GM21447 (cell line): ENCODE results near the gene ZMYND19.
"Not testable (repeated sequence)": the region's sequence is repeated elsewhere in the genome, so short reads cannot be mapped to it uniquely, and the experiment has no call there.

ENCODE experiments used
- ATAC-seq: cut with Tn5 transposase; IDR thresholded peaks from one replicate; pipeline ENCODE4 v1.9.1; 2021; ENCODE audit not compliant: unreplicated experiment

ZMYND19 gene

DNA sequence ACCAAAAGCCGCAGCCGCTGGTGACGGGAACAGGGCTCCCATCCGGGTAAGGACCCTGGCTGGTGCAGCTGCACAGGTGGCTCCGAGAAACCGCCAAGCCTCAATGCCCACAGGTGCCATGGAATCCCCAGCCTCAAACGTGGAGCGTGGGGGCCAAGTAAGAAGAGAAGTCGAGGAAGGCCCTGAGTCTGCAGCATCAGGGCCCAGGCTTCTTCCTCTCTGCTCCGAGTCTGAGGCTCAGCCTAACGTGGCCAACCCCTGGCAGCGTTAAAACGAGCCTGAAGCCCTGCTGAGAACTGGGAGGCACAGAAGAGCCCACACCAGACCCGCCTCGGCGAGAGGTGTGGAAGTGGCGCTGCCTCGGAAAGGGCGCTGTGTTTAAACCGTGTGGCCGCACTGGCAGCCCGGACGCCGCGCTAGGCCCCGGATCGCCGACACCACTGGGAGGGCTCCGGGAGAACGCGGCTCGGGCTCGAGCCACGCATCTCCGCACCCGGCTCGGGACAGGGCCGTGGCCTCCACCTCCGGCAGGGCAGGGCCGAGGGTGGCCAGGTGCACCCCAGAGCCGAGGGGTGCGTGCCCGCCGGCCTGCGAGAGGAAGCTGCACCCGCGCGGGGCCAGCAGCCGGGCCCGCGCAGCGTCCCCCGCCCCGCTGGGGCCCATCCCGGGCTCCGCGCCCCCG, 730 bp downstream of the ZMYND19 start:
- ATAC-seq = peak; percentile 8

DNA sequence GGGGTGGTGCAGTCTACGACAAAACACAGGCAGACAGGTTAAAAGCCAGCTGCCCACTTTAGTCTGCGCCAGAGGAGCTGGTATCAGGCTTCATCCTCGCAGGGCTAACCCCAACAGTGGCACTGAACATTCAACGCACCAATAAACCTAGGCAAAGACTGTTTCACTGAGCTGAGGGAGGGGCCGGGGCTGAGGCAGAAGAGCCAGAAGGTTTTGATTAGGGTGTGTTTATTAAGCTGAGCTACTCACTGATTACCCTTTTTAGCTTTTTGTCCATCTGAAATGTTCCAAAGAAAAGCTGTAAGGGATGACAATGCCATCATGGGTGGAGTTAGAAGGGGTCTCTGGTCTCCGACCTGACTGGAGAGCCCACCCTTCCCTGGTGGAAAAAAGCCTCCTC, 1.4 kb downstream of the ZMYND19 start:
- ATAC-seq = no peak

DNA sequence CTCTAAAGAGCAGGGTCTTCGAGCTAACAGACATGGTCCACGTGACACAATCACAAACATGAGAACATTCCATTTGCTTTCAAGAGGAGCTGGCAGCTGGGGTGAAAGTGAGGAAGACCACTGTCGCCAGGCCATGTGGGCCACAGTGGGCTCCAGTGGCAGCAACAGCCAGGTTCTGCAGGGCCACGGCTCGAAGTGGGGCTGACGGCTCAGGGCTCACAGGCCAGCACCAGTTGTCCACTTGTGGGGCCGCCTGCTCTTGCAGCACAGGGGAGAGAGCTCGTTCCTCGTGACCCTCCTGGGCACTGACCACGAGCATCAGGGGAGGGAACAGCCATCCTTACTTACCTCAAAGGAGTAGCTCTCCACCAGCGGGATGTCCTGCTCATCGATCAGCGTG, 2.0 kb downstream of the ZMYND19 start:
- no peak for ATAC-seq

DNA sequence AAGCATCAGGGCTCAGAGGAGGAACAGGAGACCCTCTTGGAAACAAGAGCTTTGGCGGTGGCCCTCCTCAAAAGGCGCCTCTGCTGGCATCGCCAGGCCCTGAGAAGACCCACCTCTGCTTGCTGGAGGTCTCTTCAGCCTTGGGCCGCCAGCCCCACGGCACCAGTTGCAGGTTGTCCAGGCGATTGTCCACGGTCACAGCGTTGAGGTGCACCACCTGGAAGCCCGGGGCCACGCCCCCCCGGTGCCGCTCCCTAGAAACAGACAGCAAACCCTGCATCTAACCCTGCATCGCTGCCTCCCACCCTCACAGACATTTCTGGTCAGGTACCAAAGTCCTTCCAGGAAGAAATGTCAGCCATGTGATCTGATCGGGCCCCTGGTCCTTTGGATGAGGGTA, 3.5 kb downstream of the ZMYND19 start:
- ATAC-seq = no peak

DNA sequence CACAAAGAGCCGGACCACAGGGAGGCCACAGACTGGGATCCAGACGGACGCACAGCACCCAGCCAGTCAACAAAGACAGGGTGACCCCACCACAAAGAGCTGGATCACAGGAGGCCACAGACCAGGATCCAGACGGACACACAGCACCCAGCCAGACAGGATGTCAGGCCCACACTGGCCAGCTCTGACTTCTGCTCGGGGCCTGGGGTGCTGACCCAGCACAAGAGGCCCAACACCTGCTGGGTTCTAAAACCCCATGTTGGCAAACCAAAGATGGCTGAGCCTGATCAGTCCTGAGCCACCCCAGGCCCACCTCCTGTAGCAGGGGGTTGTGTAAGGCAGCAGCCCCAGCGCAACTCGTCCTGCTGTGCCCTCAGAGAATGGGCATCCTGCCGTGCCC, 6.4 kb downstream of the ZMYND19 start:
- ATAC-seq = no peak

DNA sequence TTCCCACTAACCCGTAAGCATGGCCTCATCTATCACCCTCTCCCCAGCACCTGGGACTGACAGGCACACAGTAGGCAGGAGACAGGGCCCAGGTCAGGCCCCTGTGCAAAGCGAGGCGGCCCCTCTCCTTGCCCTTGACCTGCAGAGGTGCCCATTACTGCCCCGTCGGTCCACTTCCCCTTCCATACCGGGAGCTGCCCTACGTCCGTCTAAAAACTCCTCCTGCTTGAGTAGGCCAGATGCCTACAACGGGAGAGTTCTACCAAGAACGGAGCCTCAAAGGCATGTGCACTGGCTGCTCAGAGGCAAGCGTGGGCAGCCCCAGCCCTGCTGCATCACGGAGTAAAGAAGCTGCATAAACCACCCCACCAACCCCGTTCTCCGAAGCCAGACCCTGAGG, 7.0 kb downstream of the ZMYND19 start:
- no peak for ATAC-seq

DNA sequence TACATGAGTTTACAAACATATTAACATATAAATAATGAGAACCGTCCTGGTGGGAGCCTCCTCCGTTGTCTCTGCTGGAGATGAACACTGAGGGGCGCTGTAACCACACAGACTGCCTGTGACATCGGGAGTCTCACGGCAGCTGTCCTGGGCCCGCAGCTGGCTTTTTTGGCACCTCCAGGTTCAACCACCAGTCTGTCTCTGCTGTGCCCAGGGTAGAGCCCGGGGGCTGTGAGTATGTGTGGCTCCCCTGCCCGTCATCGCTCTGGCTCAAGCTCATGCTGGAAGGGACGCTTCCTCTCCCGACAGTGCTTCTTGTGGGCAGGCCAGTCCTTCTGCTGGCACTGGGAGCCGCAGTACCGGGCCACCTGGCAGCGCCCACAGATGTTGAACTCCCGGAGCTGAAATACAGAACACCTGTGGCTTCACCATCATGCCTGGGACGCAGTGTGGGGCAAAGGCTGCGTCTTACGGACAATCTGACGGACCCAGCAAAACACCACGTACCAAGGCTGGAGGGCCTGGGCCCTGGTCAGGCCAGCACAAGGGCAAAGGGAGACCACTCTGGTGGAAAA, 7.9 kb downstream of the ZMYND19 start:
- no peak for ATAC-seq

DNA sequence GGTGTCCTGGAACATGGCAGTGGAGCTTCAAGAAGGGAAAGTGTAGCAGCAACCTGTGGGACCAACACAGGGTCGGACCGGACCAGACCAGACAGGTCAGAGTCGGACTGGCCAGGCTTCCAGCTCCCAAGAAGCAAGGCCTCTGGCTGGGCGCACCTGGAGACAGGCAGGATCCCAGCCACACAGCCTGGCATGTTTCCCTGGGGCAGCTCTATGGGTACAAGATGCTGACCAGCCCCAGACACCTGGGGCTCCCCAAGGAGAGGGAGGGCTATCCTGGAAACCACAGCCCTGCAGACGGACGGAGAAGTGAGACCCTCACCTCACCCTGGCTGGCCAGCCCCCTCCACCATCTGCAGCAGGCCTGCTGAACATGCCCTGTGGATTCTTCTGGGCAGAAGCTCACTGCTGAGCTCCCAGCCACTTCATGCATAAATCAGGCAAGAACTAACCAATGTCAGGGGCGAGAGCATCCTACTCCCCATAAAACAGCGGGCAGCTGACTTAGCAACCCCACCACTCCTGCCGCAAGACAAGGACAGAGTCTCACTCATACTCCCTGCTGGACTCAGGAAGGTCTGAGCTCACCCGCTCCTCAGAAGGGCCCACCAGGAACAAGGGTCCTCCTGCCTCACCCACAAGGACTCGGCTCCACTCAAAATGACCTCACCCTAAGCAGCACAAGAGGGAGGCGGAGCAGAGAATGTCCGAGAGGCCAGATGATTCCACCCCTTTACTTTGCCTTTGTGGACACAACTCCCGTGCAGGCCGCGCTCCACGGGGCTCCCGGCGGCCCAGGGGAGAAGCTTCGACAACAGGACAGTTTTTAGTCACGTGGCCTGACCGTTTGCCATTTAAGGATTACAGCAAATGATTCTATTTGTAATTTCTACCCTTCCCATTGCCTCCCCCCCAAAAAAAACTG, 8.7 kb downstream of the ZMYND19 start:
- ATAC-seq = no peak

DNA sequence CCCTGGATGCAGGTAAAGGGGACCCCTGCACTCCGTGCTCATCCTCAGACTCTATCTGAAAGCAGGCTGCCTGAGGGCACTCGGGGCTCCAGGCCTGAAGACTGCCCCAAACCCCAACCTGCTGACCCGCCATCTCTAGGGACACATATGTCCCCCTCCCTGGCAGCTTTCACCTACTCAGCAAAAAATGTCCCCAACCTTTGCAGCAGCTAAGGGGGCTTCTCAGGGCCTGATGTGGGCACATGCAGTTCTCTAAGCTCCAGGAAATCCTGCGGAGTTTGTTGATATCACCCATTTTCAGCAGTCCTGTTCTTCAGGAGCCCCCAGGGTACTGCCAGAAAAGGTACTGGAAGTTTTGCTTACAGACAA, 9.4 kb downstream of the ZMYND19 start:
- ATAC-seq = no peak

DNA sequence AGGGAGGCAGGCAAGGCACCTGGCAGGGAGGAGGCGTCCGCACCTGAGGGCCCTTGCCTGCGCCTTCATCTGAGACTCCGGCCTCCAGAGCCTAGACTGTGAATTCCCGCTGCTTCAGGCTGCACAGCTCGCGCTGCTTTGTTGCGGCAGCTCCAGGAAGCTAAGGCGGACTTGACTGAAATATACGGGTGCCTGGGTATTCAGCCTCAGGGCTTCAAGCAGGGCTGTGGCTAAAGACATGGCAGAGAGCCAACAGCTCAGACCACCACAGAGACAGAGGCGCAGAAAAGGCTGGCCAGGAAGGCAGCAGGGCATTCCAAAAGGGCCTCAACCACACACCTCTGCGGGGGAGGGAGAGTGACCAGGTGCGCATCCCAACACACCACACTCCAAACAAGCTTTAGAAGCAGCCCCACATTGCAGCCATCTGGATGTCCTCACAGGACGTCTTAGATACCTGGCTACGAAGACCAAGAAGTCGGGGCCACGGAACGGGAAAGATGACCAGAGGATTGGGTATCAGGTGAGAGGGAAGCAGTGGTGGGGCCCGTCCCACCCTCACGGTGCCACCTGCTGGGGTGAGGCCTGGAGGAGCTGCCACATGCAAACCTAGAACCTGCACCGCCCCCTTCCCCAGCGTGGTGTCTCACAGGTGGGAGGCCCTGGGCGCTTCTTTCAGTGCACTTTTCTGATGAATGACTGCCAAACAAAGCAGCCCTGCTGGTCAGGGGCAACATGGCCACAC, 9.9 kb downstream of the ZMYND19 start:
- ATAC-seq = no peak

DNA sequence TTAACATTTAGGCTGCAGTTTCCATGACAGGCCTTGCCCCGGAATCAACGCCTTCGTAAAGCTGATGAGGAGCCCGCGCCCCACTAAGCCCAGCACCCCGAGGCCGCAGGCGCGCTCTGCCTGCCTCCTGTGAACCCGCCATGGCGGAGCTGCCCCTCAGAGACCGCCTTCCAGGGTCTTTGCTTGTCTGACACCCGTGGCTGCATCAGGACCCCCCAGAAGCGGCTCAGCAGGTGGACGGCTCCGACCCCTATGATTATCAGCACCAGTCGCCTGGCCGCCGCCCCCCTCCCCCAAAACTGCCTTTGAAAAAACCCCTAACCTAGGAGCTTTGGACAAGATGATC, 11.1 kb downstream of the ZMYND19 start:
- ATAC-seq = no peak

DNA sequence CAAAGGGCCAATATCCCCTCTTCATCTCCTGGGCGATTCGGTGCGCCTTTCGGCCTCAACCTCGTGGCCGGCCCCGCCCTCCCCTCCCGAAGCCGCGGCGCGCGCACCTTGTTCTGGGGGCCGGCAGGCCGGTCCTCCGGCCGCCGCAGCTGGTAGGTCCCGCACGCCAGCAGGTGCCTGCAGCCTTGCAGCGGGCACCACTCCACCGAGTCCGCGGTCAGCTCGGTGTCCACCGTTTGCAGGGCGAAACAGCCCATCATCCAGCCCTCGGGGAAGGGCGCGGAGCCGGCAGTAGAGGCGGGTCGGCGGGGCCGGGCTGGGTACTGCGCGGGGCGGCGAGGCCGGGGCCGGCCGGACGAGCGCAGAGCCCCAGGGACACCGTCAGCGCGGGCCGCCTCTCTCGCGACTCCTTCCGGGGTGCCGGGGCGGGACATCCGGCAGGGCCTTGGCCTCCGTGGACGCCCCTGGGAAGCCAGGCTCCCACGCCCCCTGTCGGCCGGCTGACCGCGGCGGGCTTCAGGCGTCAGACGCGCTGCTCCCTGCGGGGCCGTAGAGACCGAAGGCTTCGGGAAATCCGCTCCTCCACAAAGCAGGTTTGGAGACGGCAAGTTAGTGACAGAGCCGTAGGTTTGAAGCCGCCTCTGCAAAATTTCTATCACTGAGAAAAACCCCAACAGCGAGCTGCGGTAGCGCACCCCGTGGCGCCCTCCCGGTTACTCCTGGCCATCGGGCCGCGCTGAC, 11.6 kb downstream of the ZMYND19 start, which contains the start of gene DPH7:
Gene DPH7 (minus strand): TSS at position 408 of the 741 bp plus-strand sequence. CDS start 148 bp downstream, at position 260.
- peak; percentile 86 for ATAC-seq

DNA sequence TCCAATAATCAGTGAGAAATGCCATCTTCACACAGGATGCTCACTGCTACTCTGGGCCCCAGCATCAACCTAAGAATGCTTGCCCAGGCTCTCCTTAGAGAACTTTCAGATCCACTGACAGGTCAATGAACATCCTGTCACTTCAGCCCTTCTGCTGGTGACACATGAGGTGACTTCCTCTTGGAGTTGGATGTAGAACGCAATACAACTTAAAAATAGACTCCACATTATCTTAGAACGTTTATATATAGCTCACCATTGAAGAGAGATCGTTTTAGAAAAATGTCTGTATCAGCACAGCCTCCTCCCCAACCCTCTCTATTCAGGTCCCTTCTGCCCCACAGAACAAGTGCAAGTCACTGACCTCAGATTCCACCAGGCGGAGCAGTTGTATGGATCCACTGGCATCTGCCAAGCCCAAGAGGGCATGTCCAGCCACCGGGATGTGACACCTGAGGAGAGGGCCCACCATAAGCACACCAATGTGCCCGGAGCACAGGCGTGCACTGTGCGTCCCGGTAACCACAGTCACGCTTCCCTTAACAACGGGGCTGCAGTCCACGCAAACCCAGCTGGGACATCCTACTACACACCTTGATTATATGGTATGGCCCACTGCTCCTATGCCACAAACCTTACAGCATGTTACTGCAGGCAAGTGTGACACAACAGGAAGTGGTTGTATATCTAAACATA, 14.4 kb downstream of the ZMYND19 start:
- ATAC-seq = no peak

DNA sequence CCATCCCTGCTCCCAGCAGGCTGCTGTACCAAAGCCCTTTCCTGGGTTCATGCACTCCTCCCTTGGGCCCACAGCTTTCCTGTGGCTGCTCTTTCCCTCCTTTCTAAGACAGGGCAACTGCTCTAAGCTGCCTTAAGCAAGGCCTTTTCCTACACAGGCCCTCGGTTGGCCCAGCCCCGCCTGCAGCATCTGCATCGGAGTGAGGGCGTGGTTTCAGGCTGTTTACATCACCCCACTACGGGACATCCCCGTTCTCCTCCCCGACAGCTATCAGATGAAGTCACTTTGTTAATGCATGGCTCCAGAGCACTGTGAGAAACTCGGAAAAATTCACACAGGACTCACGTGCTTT, 15.0 kb downstream of the ZMYND19 start:
- ATAC-seq = no peak

DNA sequence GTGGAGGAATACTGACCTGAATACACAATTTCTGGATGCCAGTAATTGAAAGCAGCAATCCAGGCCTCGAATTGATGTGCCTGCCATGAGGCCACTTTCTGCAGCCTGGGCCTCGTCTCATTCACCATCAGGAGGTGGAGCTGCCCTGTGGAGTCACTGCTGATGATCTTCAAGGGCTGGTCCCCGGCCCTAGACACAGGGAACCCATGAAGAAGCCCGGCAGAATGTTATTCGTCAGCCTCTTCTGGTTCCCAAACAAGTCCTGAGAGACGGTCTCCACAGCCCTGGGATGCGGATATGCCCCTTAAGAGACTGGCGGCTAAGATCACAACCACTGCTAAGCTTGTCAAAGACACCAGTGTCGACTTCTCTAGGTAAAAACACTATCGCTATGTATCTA, 16.1 kb downstream of the ZMYND19 start:
- no peak for ATAC-seq

DNA sequence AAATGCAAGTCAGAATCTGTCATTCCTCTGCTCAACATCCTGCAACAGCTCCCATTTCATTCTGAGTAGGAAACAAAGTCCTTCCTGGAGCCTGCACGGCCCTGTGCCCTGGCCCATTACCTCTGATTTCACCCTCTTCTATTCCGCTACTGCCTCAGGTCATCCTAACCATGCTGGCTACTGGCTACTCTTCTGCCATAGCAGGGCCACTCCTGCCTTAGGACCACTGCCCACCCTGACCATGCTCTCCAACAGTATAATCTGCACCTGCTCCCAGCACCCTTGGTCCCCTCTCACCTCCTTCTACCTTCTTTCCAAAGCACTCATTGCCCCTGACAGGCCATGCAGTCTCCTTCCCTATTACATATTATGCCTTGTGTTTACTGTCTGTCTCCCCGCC, 19.7 kb downstream of the ZMYND19 start:
- ATAC-seq = no peak

DNA sequence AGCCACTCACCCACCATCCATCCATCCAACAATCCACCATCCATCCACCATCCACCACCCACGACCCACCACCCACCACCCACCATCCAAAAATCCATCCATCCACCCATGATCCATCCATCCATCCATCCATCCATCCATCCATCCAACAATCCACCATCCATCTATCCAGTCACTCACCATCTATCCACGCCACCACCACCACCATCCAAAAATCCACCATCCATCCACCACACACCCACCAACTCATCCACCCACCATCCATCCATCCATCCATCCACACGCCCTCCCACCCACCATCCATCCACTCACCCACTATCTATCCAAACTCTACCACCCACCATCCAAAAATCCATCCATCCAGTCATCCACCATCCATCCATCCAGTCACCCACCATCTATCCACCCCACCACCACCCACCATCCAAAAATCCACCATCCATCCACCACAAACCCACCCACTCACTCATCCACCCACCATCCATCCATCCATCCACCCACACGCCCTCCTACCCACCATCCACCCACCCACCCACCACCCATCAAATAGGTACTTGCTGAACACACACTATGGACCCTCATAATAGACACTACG, 20.6 kb downstream of the ZMYND19 start:
- no peak for ATAC-seq

DNA sequence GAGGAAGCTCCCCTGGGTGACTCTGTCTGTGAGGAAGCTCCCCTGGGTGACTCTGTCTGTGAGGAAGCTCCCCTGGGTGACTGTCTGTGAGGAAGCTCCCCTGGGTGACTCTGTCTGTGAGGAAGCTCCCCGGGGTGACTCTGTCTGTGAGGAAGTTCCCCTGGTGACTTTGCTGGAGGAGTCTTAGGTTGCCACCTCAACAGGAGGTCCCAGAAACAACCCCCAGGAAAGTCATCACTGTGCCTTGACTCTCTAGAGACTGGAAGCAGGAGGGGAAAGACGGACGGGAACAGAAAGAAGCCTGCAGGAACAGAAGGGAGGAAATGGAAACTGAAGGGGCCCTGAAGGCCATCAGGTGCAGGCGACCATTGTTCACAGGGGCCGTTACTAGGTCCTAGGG, 21.9 kb downstream of the ZMYND19 start:
- not testable (repeated sequence) for ATAC-seq

DNA sequence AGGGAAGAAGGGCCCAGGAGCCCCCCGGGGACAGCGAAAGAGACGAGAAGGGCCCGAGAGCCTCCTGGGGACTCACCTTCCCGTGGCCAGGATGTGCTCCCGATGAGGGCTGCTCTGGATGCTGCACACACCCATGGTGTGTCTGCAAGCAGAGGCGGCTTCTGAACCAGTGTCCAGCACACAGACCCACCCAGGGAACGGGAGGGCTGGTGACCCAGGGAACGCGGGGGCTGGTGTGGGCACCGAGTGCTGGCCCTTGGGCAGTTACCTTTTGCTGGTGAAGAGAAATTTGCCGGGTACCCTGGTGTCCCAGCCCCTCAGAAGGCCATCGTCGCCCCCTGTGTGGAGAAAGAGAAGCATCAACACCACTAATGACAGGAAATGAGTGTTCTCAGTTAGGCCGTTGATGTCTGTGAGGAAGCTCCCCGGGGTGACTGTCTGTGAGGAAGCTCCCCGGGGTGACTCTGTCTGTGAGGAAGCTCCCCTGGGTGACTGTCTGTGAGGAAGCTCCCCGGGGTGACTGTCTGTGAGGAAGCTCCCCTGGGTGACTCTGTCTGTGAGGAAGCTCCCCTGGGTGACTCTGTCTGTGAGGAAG, 25.4 kb downstream of the ZMYND19 start:
- ATAC-seq = no peak
